Measurements from ENCODE around the gene GALNTL6.

DNA sequence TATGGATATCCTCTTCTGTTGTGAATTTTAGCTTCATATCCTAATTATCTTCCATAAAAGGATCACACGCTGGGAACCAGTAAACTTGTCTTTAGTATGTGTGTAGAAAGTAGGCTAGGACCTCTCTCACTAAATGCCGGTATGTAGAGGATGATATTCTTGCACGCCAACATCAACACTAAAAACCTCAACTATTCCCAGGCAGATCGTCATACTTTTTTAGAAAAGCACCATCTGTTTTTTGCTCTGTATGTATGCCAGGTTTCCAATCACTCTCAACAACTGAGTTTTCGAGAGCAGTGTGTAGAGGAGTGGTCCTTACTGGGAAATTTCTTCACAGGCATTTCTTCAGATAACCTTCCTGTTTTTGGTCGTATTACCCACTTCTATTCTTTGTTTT, 283.6 kb downstream of the GALNTL6 start:
- no peak for TF ChIP-seq CTCF (IDR thresholded peaks at IDR 0.05; ENCODE audit: extremely low read depth in 1 of 2, insufficient read depth in 1 of 2, low read depth in 1 of 2, low read length in 2 of 2)
- no peak for TF ChIP-seq POLR2AphosphoS5 (IDR thresholded peaks at IDR 0.05; ENCODE audit: insufficient read depth, low read depth, low read length)
- TF ChIP-seq EZH2 (IDR thresholded peaks at IDR 0.05; ENCODE audit: borderline replicate concordance, low read depth, low read length, severe bottlenecking), result no peak
- no peak for TF ChIP-seq POLR2A (IDR thresholded peaks at IDR 0.05; ENCODE audit: low read depth, low read length)
- TF ChIP-seq MAX (IDR thresholded peaks at IDR 0.05; ENCODE audit: insufficient read depth, insufficient read length), result no peak
- no peak for TF ChIP-seq MYC (IDR thresholded peaks at IDR 0.05; ENCODE audit: low read depth, low read length)
- no peak for TF ChIP-seq GATA2 (IDR thresholded peaks at IDR 0.05; ENCODE audit: insufficient read depth, insufficient read length, low read depth, low read length)
- no peak for TF ChIP-seq FOS (IDR thresholded peaks at IDR 0.05; ENCODE audit: borderline replicate concordance, insufficient read depth, low read length)

Measured in endothelial cell of umbilical vein (primary cell).